ENCODE measurements around the gene BCAS3.
"Not testable (repeated sequence)": the region's sequence is repeated elsewhere in the genome, so short reads cannot be mapped to it uniquely, and the experiment has no call there.

BCAS3 gene

GRCh38 chr17:61357061-61357460 is 679.4 kb downstream of the BCAS3 start:
- FAIRE-seq, result not testable (repeated sequence)

GRCh38 chr17:61359513-61359912 is 681.9 kb downstream of the BCAS3 start:
- not testable (repeated sequence) for FAIRE-seq

- FAIRE-seq, result no peak
These were observed 682.8 kb downstream of the BCAS3 start for GRCh38 chr17:61360318-61360943.

GRCh38 chr17:61361084-61361483 is 683.4 kb downstream of the BCAS3 start:
- no peak for FAIRE-seq

GRCh38 chr17:61362396-61362795 is 684.7 kb downstream of the BCAS3 start:
- no peak for FAIRE-seq

- no peak for FAIRE-seq
These were observed 685.4 kb downstream of the BCAS3 start for GRCh38 chr17:61362852-61363600.

GRCh38 chr17:61363601-61364462 is 686.2 kb downstream of the BCAS3 start:
- no peak for FAIRE-seq

GRCh38 chr17:61364463-61364846 is 686.8 kb downstream of the BCAS3 start:
- FAIRE-seq, result no peak

- FAIRE-seq, result no peak
These were observed 688.5 kb downstream of the BCAS3 start for GRCh38 chr17:61366076-61366714.

GRCh38 chr17:61366715-61367413 is 689.2 kb downstream of the BCAS3 start:
- FAIRE-seq, result no peak

GRCh38 chr17:61368049-61368831 is 690.6 kb downstream of the BCAS3 start:
- FAIRE-seq, result no peak

GRCh38 chr17:61368832-61369450 is 691.3 kb downstream of the BCAS3 start:
- no peak for FAIRE-seq

GRCh38 chr17:61369751-61370150 is 692.1 kb downstream of the BCAS3 start:
- no peak for FAIRE-seq

GRCh38 chr17:61371179-61371578 is 693.5 kb downstream of the BCAS3 start:
- FAIRE-seq, result no peak

GRCh38 chr17:61371606-61372005 is 694.0 kb downstream of the BCAS3 start:
- no peak for FAIRE-seq

GRCh38 chr17:61372436-61372835 is 694.8 kb downstream of the BCAS3 start:
- FAIRE-seq, result no peak

GRCh38 chr17:61376931-61377838 is 699.5 kb downstream of the BCAS3 start:
- no peak for FAIRE-seq

GRCh38 chr17:61378658-61379456 is 701.2 kb downstream of the BCAS3 start:
- no peak for FAIRE-seq
